GM12878 (cell line): ENCODE data around the gene GLT1D1. TPM values are rescaled to one million over a fixed set of nuclear protein-coding genes. Genes with fewer than 3 reads are reported as not detected.

Experiments
- ATAC-seq: fragments of 200-7000 bp; cut with Tn5 transposase; 3 replicates; pipeline ENCODE4 v1.9.1; 2020; ENCODE audit warnings: mild to moderate bottlenecking, moderate library complexity
- BruUV-seq: library from RNA; stranded (reverse); fragments of 400-500 nt; replicated peaks from 2 replicates; lab custom pipeline; 2021; lab: Mats Ljungman, UMichigan
- CTCF ChIA-PET: fragments of 300-600 bp; sonication (Branson Sonifier 250); formaldehyde crosslinking; extraction: SDS; loops from one replicate; lab custom pipeline; 2021; ENCODE audit warnings: inconsistent platforms; lab: Yijun Ruan, JAX
- POLR2A ChIA-PET: fragments of 350-600 bp; formaldehyde crosslinking; extraction: SDS; loops from one replicate; lab custom pipeline; 2021; ENCODE audit warnings: inconsistent platforms; lab: Charles Lee
- RAD21 ChIA-PET: fragments of 300-600 bp; sonication (Branson Sonifier 250); formaldehyde crosslinking; loops from one replicate; lab custom pipeline; 2023; ENCODE audit warnings: antibody characterized with exemption; ENCODE audit not compliant: unreplicated experiment; lab: Charles Lee
- SMC1A ChIA-PET: fragments of 300-600 bp; sonication (Branson Sonifier 250); formaldehyde crosslinking; loops from one replicate; lab custom pipeline; 2023; ENCODE audit not compliant: unreplicated experiment, uncharacterized antibody; lab: Charles Lee
- DNase-seq: peaks from one replicate; pipeline ENCODE4 v3.0.0-alpha.2; 2011; ENCODE audit warnings: low read depth, low spot score
- FAIRE-seq: peaks from 3 replicates; lab custom pipeline; 2011; peaks lifted over from hg19 to GRCh38; lab: Jason Lieb, UNC
- H2AFZ ChIP-seq: 2 replicates; pipeline ENCODE4 v1.6.0; 2011; ENCODE audit warnings: low read depth, low read length, control low read depth; ENCODE audit not compliant: control insufficient read depth
- H3K27ac ChIP-seq: 2 replicates; pipeline ENCODE4 v1.5.1; 2011; ENCODE audit warnings: control low read depth; ENCODE audit not compliant: control insufficient read depth, insufficient read depth
- H3K27me3 ChIP-seq, 2 experiments: replicated peaks in 1 of 2; 2 replicates each; pipeline versions ENCODE4 v1.6.0 to v1.6.1; 2011; ENCODE audit warnings: low read length in 1 of 2; ENCODE audit not compliant: control insufficient read depth in 2 of 2, insufficient read depth in 2 of 2
- H3K36me3 ChIP-seq, 2 experiments: 2 replicates each; pipeline ENCODE4 v1.5.1; 2011; ENCODE audit warnings: low read length in 1 of 2; ENCODE audit not compliant: control insufficient read depth in 2 of 2, insufficient read depth in 2 of 2
- H3K4me1 ChIP-seq: 2 replicates; pipeline ENCODE4 v1.6.1; 2011; ENCODE audit warnings: mild to moderate bottlenecking, low read length, moderate library complexity, mixed read lengths; ENCODE audit not compliant: control insufficient read depth, insufficient read depth
- H3K4me2 ChIP-seq: 2 replicates; pipeline ENCODE4 v1.6.0; 2011; ENCODE audit warnings: control low read depth; ENCODE audit not compliant: control insufficient read depth, insufficient read depth
- H3K4me3 ChIP-seq: fragments of 200-600 bp; sonication (generic); 2 replicates; pipeline ENCODE4 v1.5.1; 2016
- H3K79me2 ChIP-seq: 2 replicates; pipeline ENCODE4 v1.6.0; 2011; ENCODE audit warnings: low read length; ENCODE audit not compliant: control insufficient read depth, insufficient read depth
- H3K9ac ChIP-seq: 2 replicates; pipeline ENCODE4 v1.8.0; 2011; ENCODE audit warnings: low read length, control low read depth, mixed read lengths; ENCODE audit not compliant: control insufficient read depth, insufficient read depth
- H3K9me3 ChIP-seq: replicated peaks from 3 replicates; pipeline ENCODE4 v1.5.1; 2011; ENCODE audit warnings: mild to moderate bottlenecking, low read length; ENCODE audit not compliant: control insufficient read depth, insufficient read depth
- H4K20me1 ChIP-seq: 2 replicates; pipeline ENCODE4 v1.6.0; 2011; ENCODE audit not compliant: control insufficient read depth, insufficient read depth
- CUX1 ChIP-seq: IDR thresholded peaks from 2 replicates; pipeline ENCODE4 v1.6.1; 2012; ENCODE audit warnings: improper control_type of control experiment, low read depth, low read length; ENCODE audit not compliant: insufficient replicate concordance
- DPF2 ChIP-seq: fragments of 450-650 bp; IDR thresholded peaks from 2 replicates; pipeline ENCODE4 v1.6.1; 2017; ENCODE audit warnings: mild to moderate bottlenecking
- ETV6 ChIP-seq, 2 experiments: fragments of 450-650 bp in 1 of 2; IDR thresholded peaks in 1 of 2; conservative IDR thresholded peaks in 1 of 2; 2 replicates each; pipeline ENCODE4 v1.6.1; 2014; ENCODE audit warnings: antibody characterized with exemption in 1 of 2, borderline replicate concordance in 1 of 2, low read depth in 1 of 2, mild to moderate bottlenecking in 1 of 2, moderate library complexity in 1 of 2
- GABPA ChIP-seq: IDR thresholded peaks from 2 replicates; pipeline ENCODE4 v1.6.1; 2014; ENCODE audit warnings: antibody characterized with exemption, low read depth, mild to moderate bottlenecking, inconsistent platforms
- HDAC6 ChIP-seq: fragments of 200-600 bp; sonication (generic); IDR thresholded peaks from one replicate; pipeline ENCODE4 v1.8.0; 2017; ENCODE audit warnings: antibody characterized with exemption; ENCODE audit not compliant: unreplicated experiment
- JUNB ChIP-seq: IDR thresholded peaks from 2 replicates; pipeline ENCODE4 v1.6.1; 2016; ENCODE audit warnings: antibody characterized with exemption, mild to moderate bottlenecking
- KDM1A ChIP-seq: fragments of 200-600 bp; sonication (generic); IDR thresholded peaks from 2 replicates; pipeline ENCODE4 v1.6.1; 2016; ENCODE audit warnings: borderline replicate concordance
- MTA2 ChIP-seq: fragments of 450-650 bp; IDR thresholded peaks from 2 replicates; pipeline ENCODE4 v1.6.1; 2016; ENCODE audit warnings: low read depth, mild to moderate bottlenecking, moderate library complexity
- NR2C2 ChIP-seq: IDR thresholded peaks from 2 replicates; pipeline ENCODE4 v1.6.1; 2011; ENCODE audit warnings: borderline replicate concordance, low read depth; ENCODE audit not compliant: control insufficient read depth, insufficient read length
- NR2F1 ChIP-seq: fragments of 450-650 bp; conservative IDR thresholded peaks from 2 replicates; pipeline ENCODE4 v1.6.1; 2017; ENCODE audit warnings: mild to moderate bottlenecking
- POU2F2 ChIP-seq: IDR thresholded peaks from 3 replicates; pipeline ENCODE4 v1.6.1; 2011; ENCODE audit warnings: low read depth, mild to moderate bottlenecking, low read length, borderline replicate concordance
- RBBP5 ChIP-seq: fragments of 200-600 bp; sonication (generic); conservative IDR thresholded peaks from 2 replicates; pipeline ENCODE4 v1.6.1; 2016
- RELA ChIP-seq: fragments of 450-650 bp; IDR thresholded peaks from 2 replicates; pipeline ENCODE4 v1.8.0; 2014; ENCODE audit warnings: borderline replicate concordance; ENCODE audit not compliant: partially characterized antibody
- SUPT20H ChIP-seq: IDR thresholded peaks from 2 replicates; pipeline ENCODE4 v1.6.1; 2011; ENCODE audit warnings: low read depth, mild to moderate bottlenecking, low read length, moderate library complexity, borderline replicate concordance; ENCODE audit not compliant: control insufficient read depth
- WGBS: methylation state at CpG from one replicate; pipeline ENCODE4 v1.1.6; 2016; ENCODE audit warnings: low lambda C conversion rate; ENCODE audit not compliant: insufficient replicate concordance, insufficient coverage; ENCODE audit errors: missing lambda C conversion rate; 5-methylcytosine and 5-hydroxymethylcytosine counted together
- in situ Hi-C: fragments of 300-500 bp; cut with MboI; formaldehyde crosslinking; loops from 9 replicates; pipeline ENCODE4 v1.14.3; 2018; ENCODE audit warnings: mixed read lengths
- intact Hi-C: fragments of 100-400 bp; cut with micrococcal nuclease; formaldehyde crosslinking; loops from one replicate; pipeline ENCODE4 v1.14.2; 2022; ENCODE audit not compliant: unreplicated experiment
- polyA plus RNA-seq, 11 experiments: library from polyadenylated mRNA; depleted of rRNA in 4 of 11; unstranded in 6 of 11; stranded (reverse) in 5 of 11; fragments of >200 nt; fragmentation: Nextera tagmentation in 4 of 11; fragmentation: Illumina TruSeq in 1 of 11; extraction: Ambion mirVana in 4 of 11; extraction: Trizol in 1 of 11; gene quantifications; 1 replicate in 1 of 11; 2 replicates in 10 of 11; pipeline versions ENCODE4 v1.2.1 to v1.2.3, GENCODE V29; 2011 to 2016; ENCODE audit warnings: inconsistent platforms in 2 of 11, missing spikeins in 2 of 11, low read depth in 1 of 11
- total RNA-seq, 4 experiments: library from RNA; depleted of rRNA in 3 of 4; stranded (reverse); fragments of >200 nt in 3 of 4; fragmentation: Illumina TruSeq in 1 of 4; extraction: Trizol in 1 of 4; gene quantifications; 2 replicates each; pipeline versions ENCODE4 v1.2.1 to v1.2.3, GENCODE V29; 2013 to 2021
- TF ChIP-seq, protein P1 (sequence below): fragments of 450-650 bp; IDR thresholded peaks from 2 replicates; pipeline ENCODE4 v1.6.1; 2017; ENCODE audit warnings: low read depth, mild to moderate bottlenecking, moderate library complexity

GLT1D1 gene
- total and polyA plus RNA-seq, 10 of the 15 experiments (the other 5 are each of a cell fraction or from before 2014, with no cell fraction given) = 0.42 to 62.8 (median 3.0) TPM

DNA sequence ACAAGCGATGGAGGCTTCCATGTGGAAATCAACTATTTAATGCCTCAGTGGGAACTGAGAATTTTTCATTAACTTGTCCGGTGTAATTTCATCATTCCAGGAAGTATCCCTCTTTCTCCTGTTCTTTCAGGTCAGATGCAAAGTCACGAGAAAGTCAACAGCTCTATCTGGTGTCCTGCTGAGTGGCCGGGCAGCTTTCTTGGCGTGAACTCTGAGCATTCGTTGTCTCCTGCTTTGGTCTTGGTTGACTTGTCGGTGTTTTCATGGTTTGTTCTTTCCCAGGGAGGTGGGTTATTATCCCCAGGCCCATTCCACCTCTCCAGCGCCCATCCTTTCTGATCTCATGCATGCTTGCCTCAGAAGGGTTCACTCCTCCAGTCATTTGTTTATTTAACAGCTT, 149.1 kb downstream of the GLT1D1 start:
- 65% methylated on average over 8 of the region's 8 CpGs for WGBS

More for the DNA sequence above, 149.1 kb downstream of the GLT1D1 start:
- DNase-seq (no peak), ATAC-seq (no peak), FAIRE-seq (no peak)
- Histone ChIP-seq H3K4me1 (no peaks in the 10 kb centered on the region), H3K9ac (no peak overlapping the region), H3K27ac (no peak overlapping the region), H4K20me1 (no peaks in the 10 kb centered on the region), H3K4me3 (no peak overlapping the region), H3K9me3 (no peaks in the 10 kb centered on the region; the same call in 2 of the 3 replicates), H2AFZ (no peak overlapping the region), H3K4me2 (no peak overlapping the region), H3K27me3 (no peaks in the 10 kb centered on the region), H3K36me3 (no peaks in the 10 kb centered on the region), H3K79me2 (no peaks in the 10 kb centered on the region)
- intact Hi-C loops (no loop called here), in situ Hi-C loops (no loop called here)
- RAD21 ChIA-PET = no interaction called here
- POLR2A ChIA-PET = no interaction called here
- CTCF ChIA-PET = no interaction called here
- SMC1A ChIA-PET = no interaction called here
- TF ChIP-seq KDM1A = no peak
- no peak for TF ChIP-seq CUX1
- TF ChIP-seq NR2F1 = no peak
- no peak for TF ChIP-seq MTA2
- TF ChIP-seq JUNB = no peak
- no peak for TF ChIP-seq POU2F2
- no peak for TF ChIP-seq RELA
- TF ChIP-seq HDAC6 = no peak
- TF ChIP-seq DPF2 = no peak
- no peak for TF ChIP-seq ETV6 (conservative IDR thresholded peaks at IDR 0.05 in 1 of 2, IDR thresholded peaks at IDR 0.05 in 1 of 2; ENCODE audit: borderline replicate concordance in 1 of 2, low read depth in 1 of 2)
- no peak for TF ChIP-seq GABPA
- TF ChIP-seq, protein P1, sequence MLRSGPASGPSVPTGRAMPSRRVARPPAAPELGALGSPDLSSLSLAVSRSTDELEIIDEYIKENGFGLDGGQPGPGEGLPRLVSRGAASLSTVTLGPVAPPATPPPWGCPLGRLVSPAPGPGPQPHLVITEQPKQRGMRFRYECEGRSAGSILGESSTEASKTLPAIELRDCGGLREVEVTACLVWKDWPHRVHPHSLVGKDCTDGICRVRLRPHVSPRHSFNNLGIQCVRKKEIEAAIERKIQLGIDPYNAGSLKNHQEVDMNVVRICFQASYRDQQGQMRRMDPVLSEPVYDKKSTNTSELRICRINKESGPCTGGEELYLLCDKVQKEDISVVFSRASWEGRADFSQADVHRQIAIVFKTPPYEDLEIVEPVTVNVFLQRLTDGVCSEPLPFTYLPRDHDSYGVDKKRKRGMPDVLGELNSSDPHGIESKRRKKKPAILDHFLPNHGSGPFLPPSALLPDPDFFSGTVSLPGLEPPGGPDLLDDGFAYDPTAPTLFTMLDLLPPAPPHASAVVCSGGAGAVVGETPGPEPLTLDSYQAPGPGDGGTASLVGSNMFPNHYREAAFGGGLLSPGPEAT = no peak
- no peak for TF ChIP-seq SUPT20H
- no peak for TF ChIP-seq RBBP5
- no peak for TF ChIP-seq NR2C2
- BruUV-seq = no TSS peak
